Smooth muscle cell (in vitro differentiated cells): ENCODE measurements around the gene DNM1L. TPM values are rescaled to one million over a fixed set of nuclear protein-coding genes. Genes with fewer than 3 reads are reported as not detected.

Experiments used
- DNase-seq: peaks from one replicate; lab custom pipeline; 2025; ENCODE audit not compliant: unreplicated experiment; lab: John Stamatoyannopoulos, UW
- H2AFZ ChIP-seq: fragments of 200-600 bp; sonication (generic); 2 replicates; pipeline ENCODE4 v1.6.0; 2016; ENCODE audit warnings: antibody characterized with exemption, low read depth, mild to moderate bottlenecking
- H3F3A ChIP-seq: fragments of 200-600 bp; sonication (generic); 2 replicates; pipeline ENCODE4 v1.6.0; 2017; ENCODE audit warnings: antibody characterized with exemption, low read depth
- H3K27ac ChIP-seq: fragments of 200-600 bp; sonication (generic); 2 replicates; pipeline ENCODE4 v1.5.1; 2016; ENCODE audit warnings: low read depth, mild to moderate bottlenecking
- H3K27me3 ChIP-seq: fragments of 200-600 bp; sonication (generic); 2 replicates; pipeline ENCODE4 v1.6.1; 2016; ENCODE audit warnings: low read depth, mild to moderate bottlenecking
- H3K36me3 ChIP-seq: fragments of 200-600 bp; sonication (generic); 2 replicates; pipeline ENCODE4 v1.5.1; 2016; ENCODE audit warnings: low read depth
- H3K4me1 ChIP-seq: fragments of 200-600 bp; sonication (generic); 2 replicates; pipeline ENCODE4 v1.5.1; 2016; ENCODE audit warnings: low read depth
- H3K4me2 ChIP-seq: fragments of 200-600 bp; sonication (generic); 2 replicates; pipeline ENCODE4 v1.6.0; 2016; ENCODE audit warnings: mild to moderate bottlenecking
- H3K4me3 ChIP-seq: fragments of 200-600 bp; sonication (generic); 2 replicates; pipeline ENCODE4 v1.5.1; 2016; ENCODE audit warnings: mild to moderate bottlenecking
- H3K79me2 ChIP-seq: fragments of 200-600 bp; sonication (generic); 2 replicates; pipeline ENCODE4 v1.6.0; 2016; ENCODE audit warnings: low read depth, mild to moderate bottlenecking
- H3K9ac ChIP-seq: fragments of 200-600 bp; sonication (generic); 2 replicates; pipeline ENCODE4 v1.6.0; 2016; ENCODE audit warnings: low read depth
- H3K9me3 ChIP-seq: fragments of 200-600 bp; sonication (generic); replicated peaks from 2 replicates; pipeline ENCODE4 v1.5.1; 2016; ENCODE audit warnings: low read depth
- H4K20me1 ChIP-seq: fragments of 200-600 bp; sonication (generic); 2 replicates; pipeline ENCODE4 v1.6.0; 2016; ENCODE audit warnings: low read depth
- CTCF ChIP-seq: fragments of 200-600 bp; sonication (generic); IDR thresholded peaks from 2 replicates; pipeline ENCODE4 v1.5.1; 2017; ENCODE audit warnings: borderline replicate concordance, mild to moderate bottlenecking, antibody characterized with exemption; ENCODE audit not compliant: insufficient read depth, poor library complexity, severe bottlenecking
- WGBS: methylation state at CpG from one replicate; pipeline ENCODE4 v1.1.7; 2016; ENCODE audit warnings: low lambda C conversion rate; 5-methylcytosine and 5-hydroxymethylcytosine counted together
- polyA plus RNA-seq: library from polyadenylated mRNA; unstranded; fragments of >200 nt; fragmentation: Nextera tagmentation; extraction: Ambion mirVana; gene quantifications from 2 replicates; pipeline ENCODE4 v1.2.1, GENCODE V29; 2016
- total RNA-seq: library from RNA; depleted of rRNA; stranded (reverse); fragments of >200 nt; gene quantifications from 2 replicates; pipeline ENCODE4 v1.2.3, GENCODE V29; 2014

DNM1L gene
- total and polyA plus RNA-seq, 2 experiments from 2014 or later: 33.6 to 56.3 TPM

GRCh38 chr12:32705783-32706182, 26.7 kb downstream of the DNM1L start:
- Histone ChIP-seq H3F3A (no peaks in the 10 kb centered on the region), H2AFZ (no peak overlapping the region), H3K36me3 (peaks cover 15% of the 10 kb centered on the region), H3K9ac (no peak overlapping the region), H3K4me2 (no peak overlapping the region), H3K9me3 (no peaks in the 10 kb centered on the region), H4K20me1 (peaks cover 13% of the 10 kb centered on the region), H3K4me3 (no peak overlapping the region), H3K27me3 (no peaks in the 10 kb centered on the region), H3K79me2 (peaks cover 12% of the 10 kb centered on the region), H3K27ac (no peak overlapping the region), H3K4me1 (no peaks in the 10 kb centered on the region)
- TF ChIP-seq CTCF: no peak
- no peak for DNase-seq

- no peak overlapping the region for H3K4me3 ChIP-seq
- DNase-seq: no peak
- WGBS: 94% methylated on average over 2 of the region's 2 CpGs
- no peak for TF ChIP-seq CTCF
- no peaks in the 10 kb centered on the region for H3K9me3 ChIP-seq
- H3K9ac ChIP-seq: no peak overlapping the region
- H4K20me1 ChIP-seq: peaks cover 11% of the 10 kb centered on the region
- H3K4me2 ChIP-seq: no peak overlapping the region
- no peak overlapping the region for H2AFZ ChIP-seq
- H3K36me3 ChIP-seq: peaks cover 15% of the 10 kb centered on the region
- no peak overlapping the region for H3K27ac ChIP-seq
- peaks cover 12% of the 10 kb centered on the region for H3K79me2 ChIP-seq
- H3F3A ChIP-seq: no peaks in the 10 kb centered on the region
- no peaks in the 10 kb centered on the region for H3K27me3 ChIP-seq
- H3K4me1 ChIP-seq: no peaks in the 10 kb centered on the region
Measured at GRCh38 chr12:32706335-32707024, 27.4 kb downstream of the DNM1L start.

- H3K27me3 ChIP-seq: no peaks in the 10 kb centered on the region
- H3K4me2 ChIP-seq: no peak overlapping the region
- no peak overlapping the region for H3K9ac ChIP-seq
- 98% methylated on average over 2 of the region's 2 CpGs for WGBS
- no peak for DNase-seq
- no peaks in the 10 kb centered on the region for H3K9me3 ChIP-seq
- H2AFZ ChIP-seq: no peak overlapping the region
- peaks cover 10% of the 10 kb centered on the region for H3K36me3 ChIP-seq
- peaks cover 8% of the 10 kb centered on the region for H3K79me2 ChIP-seq
- no peaks in the 10 kb centered on the region for H3F3A ChIP-seq
- no peak overlapping the region for H3K4me3 ChIP-seq
- H4K20me1 ChIP-seq: peaks cover 11% of the 10 kb centered on the region
- TF ChIP-seq CTCF: no peak
- H3K27ac ChIP-seq: no peak overlapping the region
- no peaks in the 10 kb centered on the region for H3K4me1 ChIP-seq
Measured at GRCh38 chr12:32708926-32709325, 29.8 kb downstream of the DNM1L start.

- Histone ChIP-seq H3F3A (peaks cover 3% of the 10 kb centered on the region), H3K4me1 (no peaks in the 10 kb centered on the region), H3K9ac (no peak overlapping the region), H3K4me3 (no peak overlapping the region), H3K36me3 (no peaks in the 10 kb centered on the region), H3K79me2 (no peaks in the 10 kb centered on the region), H3K4me2 (no peak overlapping the region), H2AFZ (no peak overlapping the region), H3K27me3 (no peaks in the 10 kb centered on the region), H3K9me3 (no peaks in the 10 kb centered on the region), H3K27ac (no peak overlapping the region), H4K20me1 (no peaks in the 10 kb centered on the region)
- TF ChIP-seq CTCF: no peak
- WGBS: 98% methylated on average over 4 of the region's 4 CpGs
- no peak for DNase-seq
Measured at GRCh38 chr12:32714772-32715171, 35.7 kb downstream of the DNM1L start.
